KG1 (cell line): ENCODE data around the gene CTSC.
"Not testable (repeated sequence)": the region's sequence is repeated elsewhere in the genome, so short reads cannot be mapped to it uniquely, and the experiment has no call there.

Source experiments
- DNase-seq: peaks from one replicate; lab custom pipeline; 2025; lab: John Stamatoyannopoulos, UW

Gene CTSC

DNA sequence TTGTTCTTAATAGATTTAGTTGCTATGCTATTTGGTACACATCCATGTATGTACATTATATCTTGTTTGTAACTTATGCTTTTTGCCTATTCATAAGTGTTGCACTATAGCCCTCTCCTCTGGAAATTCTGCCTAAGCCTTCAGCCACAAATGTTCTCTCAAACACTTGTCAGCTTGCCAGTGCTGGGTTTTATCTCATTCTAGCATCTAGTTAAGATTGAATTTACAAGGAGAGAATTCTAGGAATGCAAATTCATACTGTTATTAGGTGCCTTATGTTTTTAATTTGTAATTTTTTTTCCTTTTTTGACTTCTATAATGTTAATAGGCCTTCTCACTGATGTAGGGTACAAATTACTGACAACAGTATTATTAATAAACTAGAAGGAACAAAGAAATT lies 14.6 kb upstream of the CTSC start:
- no peak for DNase-seq

GRCh38 chr11:88348870-88349269 lies 11.3 kb upstream of the CTSC start:
- no peak for DNase-seq

DNA sequence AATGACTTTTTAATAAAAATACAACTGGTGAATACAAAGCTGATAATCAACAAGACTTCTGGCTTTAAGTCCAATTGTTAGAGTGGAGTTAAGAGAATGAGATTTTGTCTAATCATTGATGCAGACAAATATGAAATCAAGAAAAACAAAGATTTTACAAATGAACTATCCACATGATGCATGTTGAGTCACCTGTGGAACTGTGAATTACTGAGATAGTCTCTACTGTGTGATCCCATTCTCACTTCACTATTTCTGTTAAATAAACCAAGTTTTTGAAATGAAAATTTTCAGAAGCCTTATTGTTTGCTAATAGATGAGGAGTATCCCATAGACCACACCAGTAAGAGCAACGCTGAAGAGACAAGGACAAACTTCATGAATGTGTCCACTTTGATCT lies 8.4 kb upstream of the CTSC start:
- DNase-seq, result no peak

- peak; percentile 15 for DNase-seq
Measured at GRCh38 chr11:88345408-88345807, 7.9 kb upstream of the CTSC start.

DNA sequence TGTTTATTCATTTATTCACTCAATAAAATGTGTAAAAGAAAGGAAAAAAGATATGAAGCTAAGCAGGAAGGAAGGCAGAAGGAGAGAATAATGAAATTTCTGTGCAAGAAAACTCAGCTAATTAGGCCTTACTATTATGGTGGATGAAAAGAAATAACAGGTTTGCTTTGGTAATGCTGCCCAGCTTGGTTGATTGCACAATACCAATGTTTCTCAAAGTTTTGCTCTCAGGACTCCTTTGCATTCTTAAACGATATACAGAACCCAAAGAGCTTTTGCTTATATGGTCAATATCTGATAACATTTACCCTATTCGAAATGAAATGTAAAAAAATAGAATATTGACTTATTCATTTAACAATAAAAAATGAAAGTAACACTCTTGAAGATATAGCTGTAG lies 7.3 kb upstream of the CTSC start:
- no peak for DNase-seq

GRCh38 chr11:88341522-88342251 lies 4.2 kb upstream of the CTSC start:
- no peak for DNase-seq

DNA sequence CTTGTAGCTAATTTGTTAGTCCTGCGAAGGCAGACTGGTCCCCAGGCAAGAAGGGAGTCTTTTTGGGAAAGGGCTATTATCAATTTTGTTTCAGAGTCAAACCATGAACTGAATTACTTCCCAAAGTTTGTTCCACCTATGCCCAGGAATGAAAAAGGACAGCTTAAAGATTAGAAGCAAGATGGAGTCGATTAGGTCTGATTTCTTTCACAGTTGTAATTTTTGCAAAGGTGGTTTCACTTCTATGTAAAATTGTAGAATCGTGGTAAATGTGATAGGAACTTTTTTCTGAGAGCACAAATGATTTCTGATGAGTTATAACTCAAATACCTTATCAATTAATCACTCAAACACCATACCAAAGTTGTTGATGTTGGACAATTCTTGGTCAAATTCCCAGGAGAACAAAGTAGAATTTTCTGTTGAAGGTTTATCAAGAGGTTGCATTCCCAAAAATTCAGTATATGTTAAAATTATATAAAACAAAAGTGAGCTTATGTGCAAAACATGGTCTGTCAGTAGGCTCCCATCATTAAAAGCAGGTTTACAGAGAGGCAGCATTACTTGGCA lies 2.9 kb upstream of the CTSC start:
- no peak for DNase-seq

GRCh38 chr11:88337987-88338668 lies 592 bp upstream of the CTSC start:
- peak; percentile 85 for DNase-seq

DNA sequence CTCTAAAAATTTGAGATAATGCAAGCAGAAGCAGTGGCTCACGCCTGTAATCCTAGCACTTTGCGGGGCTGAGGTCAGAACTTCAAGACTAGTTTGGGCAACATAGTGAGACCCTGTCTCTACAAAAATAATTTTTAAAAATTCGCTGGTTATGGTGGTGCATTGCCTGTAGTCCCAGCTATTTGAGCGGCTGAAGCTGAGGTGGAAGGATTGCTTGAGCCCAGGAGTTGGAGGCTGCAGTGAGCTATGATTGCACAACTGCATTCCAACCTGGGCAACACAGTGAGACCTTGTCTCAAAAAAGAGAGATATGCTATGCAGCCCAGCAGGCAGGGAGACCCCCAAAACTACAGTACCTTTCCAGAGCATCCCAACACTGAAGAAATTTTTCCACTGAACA lies 2.3 kb downstream of the CTSC start:
- DNase-seq, result no peak

DNA sequence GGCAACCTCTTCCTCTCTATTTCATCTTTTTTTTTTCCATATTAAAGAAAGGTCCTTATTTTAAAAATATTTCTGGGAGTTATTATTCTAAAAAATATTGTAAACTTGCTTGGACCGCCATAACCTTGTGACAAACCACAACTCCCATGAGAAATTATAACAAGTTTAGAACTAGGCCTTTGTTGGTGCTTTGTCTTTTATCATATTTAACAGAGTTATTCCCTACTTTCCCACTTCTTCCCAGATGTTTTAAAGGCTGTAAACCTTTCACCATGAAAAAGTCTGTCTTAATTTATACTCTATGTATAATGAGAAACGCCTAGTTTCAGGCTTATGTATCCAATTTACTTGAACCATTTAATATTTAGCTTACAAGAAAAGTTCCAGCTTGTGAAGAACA lies 3.7 kb downstream of the CTSC start:
- DNase-seq, result no peak

DNA sequence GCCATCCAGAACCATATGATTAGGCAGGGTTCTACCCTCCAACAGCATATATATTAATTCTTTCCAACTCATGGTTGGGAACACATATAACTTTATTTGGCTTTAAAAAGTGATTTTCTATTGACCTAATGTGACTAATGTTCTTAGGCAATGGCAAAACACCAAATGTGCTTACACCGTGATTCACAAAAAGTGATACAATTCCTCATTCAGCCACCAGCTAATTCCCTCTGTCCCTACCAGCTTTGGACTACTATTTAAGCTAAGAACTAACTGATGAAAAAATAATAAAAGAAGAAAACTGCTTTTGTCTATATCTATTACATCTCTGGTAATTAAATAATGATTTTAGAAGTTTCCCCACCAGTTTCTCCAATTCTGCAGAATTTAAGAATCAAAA lies 4.7 kb downstream of the CTSC start:
- DNase-seq, result no peak

GRCh38 chr11:88330826-88331428 lies 6.6 kb downstream of the CTSC start:
- DNase-seq, result no peak

DNA sequence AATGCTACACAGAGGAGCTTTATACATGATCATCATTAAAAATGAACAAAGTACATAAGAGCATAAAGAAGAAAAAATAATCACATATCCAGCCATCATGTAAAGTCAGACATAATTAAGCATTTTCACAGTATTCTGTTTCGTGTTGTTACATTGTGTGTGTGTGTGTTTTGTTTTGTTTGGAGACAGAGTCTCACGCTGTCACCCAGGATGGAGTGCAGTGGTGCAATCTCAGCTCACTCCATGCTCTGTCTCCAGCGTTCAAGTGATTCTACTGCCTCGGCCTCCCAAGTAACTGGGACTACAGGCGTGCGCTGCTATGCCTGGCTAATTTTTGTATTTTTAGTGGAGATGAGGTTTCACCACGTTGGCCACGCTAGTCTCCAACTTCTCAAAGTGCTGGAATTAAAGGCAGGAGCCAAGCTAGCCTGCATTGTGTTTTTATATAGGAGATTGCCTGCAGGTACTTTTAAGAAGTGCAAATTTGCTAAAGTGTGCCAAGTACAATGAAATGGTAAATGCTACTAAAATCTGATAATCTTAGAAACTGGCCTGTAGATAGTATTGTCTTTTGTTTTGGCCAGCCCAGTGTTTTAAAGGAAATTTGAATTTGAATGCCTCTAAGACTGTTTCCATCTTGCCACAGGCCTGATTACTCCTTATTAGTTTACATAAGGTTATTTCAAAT lies 7.8 kb downstream of the CTSC start:
- no peak for DNase-seq

DNA sequence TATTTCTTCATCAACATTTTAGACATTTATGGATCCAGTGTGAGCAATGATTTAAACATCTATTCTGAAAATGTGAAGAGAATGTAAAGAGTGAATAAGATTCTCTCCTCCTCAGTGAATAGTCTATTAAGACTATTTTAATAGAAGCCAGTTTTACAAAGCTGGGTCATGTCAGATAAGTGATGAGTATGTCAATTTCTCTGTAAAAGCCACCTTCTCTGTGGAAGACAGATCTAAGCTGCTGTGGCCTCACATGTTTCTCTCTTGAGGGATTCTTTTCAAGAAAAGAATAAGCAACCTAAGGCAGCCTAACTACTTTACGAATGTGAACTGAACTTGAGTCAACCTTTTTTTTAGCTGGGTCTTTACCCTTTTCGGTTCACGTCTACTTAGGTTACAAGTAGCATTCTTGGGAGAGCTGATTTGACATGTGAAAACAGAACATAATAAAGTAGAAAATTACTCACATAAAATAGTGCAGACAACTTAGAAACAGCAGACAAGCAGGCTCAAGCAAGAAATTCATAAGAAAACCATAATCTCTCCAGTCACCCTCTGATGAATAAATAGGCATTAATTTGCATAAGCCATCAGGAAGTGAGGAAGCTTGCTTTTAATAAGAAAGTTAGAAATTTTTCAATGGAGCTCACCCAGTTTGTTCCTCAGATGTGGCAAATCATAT lies 9.9 kb downstream of the CTSC start:
- DNase-seq, result no peak

DNA sequence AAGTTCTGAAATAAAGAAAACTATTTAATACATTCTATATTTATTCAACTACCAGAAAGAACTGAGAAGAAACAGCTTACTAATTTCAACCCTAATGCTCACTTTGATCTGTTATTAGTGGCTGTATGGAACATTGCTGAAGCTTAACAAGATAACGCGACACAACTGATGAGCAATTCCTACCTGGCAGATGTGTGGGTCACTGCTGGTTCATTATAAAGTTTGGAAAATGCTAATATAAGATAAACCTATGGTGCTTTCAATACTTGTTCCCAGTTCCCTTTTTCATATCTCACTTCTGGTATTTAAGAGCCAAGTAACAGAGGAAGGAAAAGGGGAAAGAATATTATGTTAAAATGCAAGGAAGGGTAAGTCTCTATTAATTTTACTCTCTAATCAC lies 10.5 kb downstream of the CTSC start:
- no peak for DNase-seq

DNA sequence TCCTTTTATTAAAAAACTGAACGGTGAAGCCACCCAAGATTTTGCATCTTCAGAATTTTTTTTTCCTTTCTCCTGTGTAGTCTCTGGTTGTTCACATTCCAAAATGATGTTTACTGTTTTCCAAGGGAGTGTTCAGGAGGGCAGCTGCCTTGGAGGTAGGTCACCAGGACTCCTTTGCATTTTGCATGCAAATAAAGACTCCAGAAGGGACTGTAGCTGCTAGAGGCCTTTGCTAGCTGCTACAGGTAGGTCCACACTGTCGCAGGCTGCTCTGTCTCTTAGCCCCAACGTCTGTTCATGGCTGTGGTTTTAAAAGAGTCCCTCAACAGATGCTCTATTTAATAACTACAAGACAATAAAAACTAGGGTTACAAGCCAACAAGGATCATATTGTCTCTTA lies 11.4 kb downstream of the CTSC start:
- no peak for DNase-seq

GRCh38 chr11:88324562-88325345 lies 12.8 kb downstream of the CTSC start:
- DNase-seq, result peak; percentile 38

- DNase-seq, result not testable (repeated sequence)
Measured at GRCh38 chr11:88322881-88323280, 14.7 kb downstream of the CTSC start.

- not testable (repeated sequence) for DNase-seq
Measured at GRCh38 chr11:88321412-88321811, 16.1 kb downstream of the CTSC start.

DNA sequence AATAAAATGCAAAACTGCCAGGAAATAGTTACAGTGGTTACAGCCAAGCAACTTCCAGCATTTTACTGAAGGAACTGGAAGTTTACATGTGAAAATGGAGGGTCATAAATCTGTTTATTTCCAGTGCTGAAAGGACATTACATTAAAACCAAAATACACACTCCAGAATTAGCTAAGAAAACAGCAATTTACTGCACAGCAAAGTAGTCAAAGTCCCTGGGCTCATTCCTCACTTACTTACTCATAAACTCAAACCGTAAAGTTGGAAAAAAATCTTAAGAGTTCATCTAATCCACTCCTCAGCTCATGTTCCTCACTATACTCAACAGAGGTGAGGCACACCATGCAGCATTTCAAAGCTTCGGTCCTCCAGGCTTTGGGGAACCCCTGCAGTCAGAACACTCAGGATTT lies 17.4 kb downstream of the CTSC start:
- no peak for DNase-seq

GRCh38 chr11:88318017-88318416 lies 19.5 kb downstream of the CTSC start:
- DNase-seq, result no peak
